ENCODE results near the gene MED16.

MED16 gene

GRCh38 chr19:939439-939838, 46.5 kb upstream of the MED16 start:
- no peaks in the 10 kb centered on the region for H3K9me2 ChIP-seq (replicated peaks; ENCODE audit: insufficient read depth, low read length)
- H4K20me1 ChIP-seq (ENCODE audit: low read depth, low read length) = no peaks in the 10 kb centered on the region
- no peaks in the 10 kb centered on the region for H3K79me2 ChIP-seq (ENCODE audit: insufficient read depth, low read length)
- no peak overlapping the region for H3K4me2 ChIP-seq (ENCODE audit: low read depth, low read length, poor library complexity, severe bottlenecking)
- no peak overlapping the region for H2AFZ ChIP-seq (ENCODE audit: low read depth, low read length, severe bottlenecking)
- no peaks in the 10 kb centered on the region for H3K36me3 ChIP-seq (ENCODE audit: low read length)
- no peaks in the 10 kb centered on the region for H3K9me3 ChIP-seq (ENCODE audit: insufficient read depth, low read length)
- H3K27me3 ChIP-seq (ENCODE audit: low read length) = no peaks in the 10 kb centered on the region
- H3F3A ChIP-seq (ENCODE audit: insufficient read depth) = no peaks in the 10 kb centered on the region
- no peak overlapping the region for H3K9ac ChIP-seq (ENCODE audit: low read length)
- H3K27ac ChIP-seq (ENCODE audit: low read depth, low read length) = no peak overlapping the region
- TF ChIP-seq, protein P1, sequence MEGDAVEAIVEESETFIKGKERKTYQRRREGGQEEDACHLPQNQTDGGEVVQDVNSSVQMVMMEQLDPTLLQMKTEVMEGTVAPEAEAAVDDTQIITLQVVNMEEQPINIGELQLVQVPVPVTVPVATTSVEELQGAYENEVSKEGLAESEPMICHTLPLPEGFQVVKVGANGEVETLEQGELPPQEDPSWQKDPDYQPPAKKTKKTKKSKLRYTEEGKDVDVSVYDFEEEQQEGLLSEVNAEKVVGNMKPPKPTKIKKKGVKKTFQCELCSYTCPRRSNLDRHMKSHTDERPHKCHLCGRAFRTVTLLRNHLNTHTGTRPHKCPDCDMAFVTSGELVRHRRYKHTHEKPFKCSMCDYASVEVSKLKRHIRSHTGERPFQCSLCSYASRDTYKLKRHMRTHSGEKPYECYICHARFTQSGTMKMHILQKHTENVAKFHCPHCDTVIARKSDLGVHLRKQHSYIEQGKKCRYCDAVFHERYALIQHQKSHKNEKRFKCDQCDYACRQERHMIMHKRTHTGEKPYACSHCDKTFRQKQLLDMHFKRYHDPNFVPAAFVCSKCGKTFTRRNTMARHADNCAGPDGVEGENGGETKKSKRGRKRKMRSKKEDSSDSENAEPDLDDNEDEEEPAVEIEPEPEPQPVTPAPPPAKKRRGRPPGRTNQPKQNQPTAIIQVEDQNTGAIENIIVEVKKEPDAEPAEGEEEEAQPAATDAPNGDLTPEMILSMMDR (IDR thresholded peaks at IDR 0.05; ENCODE audit: insufficient read depth, low read length, poor library complexity, severe bottlenecking) = no peak
- no peak for TF ChIP-seq EZH2phosphoT487 (conservative IDR thresholded peaks at IDR 0.05; ENCODE audit: low read length)
- H3K4me3 ChIP-seq (ENCODE audit: insufficient read depth, low read length, poor library complexity, severe bottlenecking) = no peak overlapping the region

DNA sequence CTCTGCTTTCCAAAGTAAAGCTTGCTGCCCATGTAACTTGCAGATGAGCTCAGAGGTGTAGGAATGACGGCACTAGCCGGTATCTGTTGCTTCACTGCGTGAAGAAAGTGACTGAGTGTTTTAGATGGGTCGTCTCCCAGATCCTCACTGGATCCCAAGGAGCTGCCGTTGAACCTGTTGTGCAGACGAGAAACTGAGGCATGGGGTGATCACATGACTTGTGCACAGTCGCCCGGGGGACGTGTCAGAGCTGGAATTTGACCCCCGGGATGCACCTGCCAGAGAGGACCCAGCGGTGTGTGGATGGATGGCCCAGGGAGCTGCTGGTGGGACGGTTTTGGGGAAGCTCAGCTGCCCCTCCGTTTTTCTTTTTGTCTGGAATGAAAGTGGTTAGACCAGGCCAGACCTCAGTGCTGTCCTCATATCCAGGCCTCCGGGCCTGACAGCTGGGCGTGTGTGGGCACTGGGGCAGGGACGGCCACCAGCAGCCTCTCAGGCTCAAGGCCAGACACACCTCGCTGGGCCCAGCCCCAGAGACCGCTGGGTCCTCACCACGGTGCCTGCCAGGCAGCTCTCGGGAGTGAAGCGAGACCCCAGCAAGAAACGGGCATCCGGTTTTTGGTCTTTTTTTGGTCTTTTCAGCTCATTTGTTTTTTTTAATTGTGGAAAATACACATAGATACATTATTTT, 45.4 kb upstream of the MED16 start:
- Histone ChIP-seq H3K4me3 (ENCODE audit: insufficient read depth, low read length, poor library complexity, severe bottlenecking) (no peak overlapping the region), H3K36me3 (ENCODE audit: low read length) (no peaks in the 10 kb centered on the region), H4K20me1 (ENCODE audit: low read depth, low read length) (no peaks in the 10 kb centered on the region), H3K4me2 (ENCODE audit: low read depth, low read length, poor library complexity, severe bottlenecking) (no peak overlapping the region), H3F3A (ENCODE audit: insufficient read depth) (no peaks in the 10 kb centered on the region), H3K79me2 (ENCODE audit: insufficient read depth, low read length) (no peaks in the 10 kb centered on the region), H3K27ac (ENCODE audit: low read depth, low read length) (no peak overlapping the region), H2AFZ (ENCODE audit: low read depth, low read length, severe bottlenecking) (no peak overlapping the region), H3K9me2 (replicated peaks; ENCODE audit: insufficient read depth, low read length) (no peaks in the 10 kb centered on the region), H3K9me3 (ENCODE audit: insufficient read depth, low read length) (no peaks in the 10 kb centered on the region), H3K27me3 (ENCODE audit: low read length) (no peaks in the 10 kb centered on the region), H3K9ac (ENCODE audit: low read length) (no peak overlapping the region)
- TF ChIP-seq EZH2phosphoT487 (conservative IDR thresholded peaks at IDR 0.05; ENCODE audit: low read length) = no peak
- TF ChIP-seq, protein P1 (IDR thresholded peaks at IDR 0.05; ENCODE audit: insufficient read depth, low read length, poor library complexity, severe bottlenecking) = no peak

GRCh38 chr19:937259-937694, 44.3 kb upstream of the MED16 start:
- H3K9me2 ChIP-seq (replicated peaks; ENCODE audit: insufficient read depth, low read length) = no peaks in the 10 kb centered on the region
- H3K79me2 ChIP-seq (ENCODE audit: insufficient read depth, low read length) = no peaks in the 10 kb centered on the region
- H3K9me3 ChIP-seq (ENCODE audit: insufficient read depth, low read length) = no peaks in the 10 kb centered on the region
- no peaks in the 10 kb centered on the region for H3K27me3 ChIP-seq (ENCODE audit: low read length)
- no peak overlapping the region for H3K27ac ChIP-seq (ENCODE audit: low read depth, low read length)
- H4K20me1 ChIP-seq (ENCODE audit: low read depth, low read length) = no peaks in the 10 kb centered on the region
- no peaks in the 10 kb centered on the region for H3K36me3 ChIP-seq (ENCODE audit: low read length)
- no peaks in the 10 kb centered on the region for H3F3A ChIP-seq (ENCODE audit: insufficient read depth)
- H3K4me2 ChIP-seq (ENCODE audit: low read depth, low read length, poor library complexity, severe bottlenecking) = no peak overlapping the region
- no peak overlapping the region for H2AFZ ChIP-seq (ENCODE audit: low read depth, low read length, severe bottlenecking)
- no peak overlapping the region for H3K4me3 ChIP-seq (ENCODE audit: insufficient read depth, low read length, poor library complexity, severe bottlenecking)
- no peak for TF ChIP-seq EZH2phosphoT487 (conservative IDR thresholded peaks at IDR 0.05; ENCODE audit: low read length)
- TF ChIP-seq, protein P1 (IDR thresholded peaks at IDR 0.05; ENCODE audit: insufficient read depth, low read length, poor library complexity, severe bottlenecking) = no peak
- no peak overlapping the region for H3K9ac ChIP-seq (ENCODE audit: low read length)
